ENCODE results near the gene PLA2G15. TPM values are rescaled to one million over a fixed set of nuclear protein-coding genes. Genes with fewer than 3 reads are reported as not detected.
A peak's percentile ranks its signal among the peaks of the same experiment; 100 is the strongest.

PLA2G15 gene
- total RNA-seq, 2 donors from 2014 or later, result 11.6 to 13.9 TPM

DNA sequence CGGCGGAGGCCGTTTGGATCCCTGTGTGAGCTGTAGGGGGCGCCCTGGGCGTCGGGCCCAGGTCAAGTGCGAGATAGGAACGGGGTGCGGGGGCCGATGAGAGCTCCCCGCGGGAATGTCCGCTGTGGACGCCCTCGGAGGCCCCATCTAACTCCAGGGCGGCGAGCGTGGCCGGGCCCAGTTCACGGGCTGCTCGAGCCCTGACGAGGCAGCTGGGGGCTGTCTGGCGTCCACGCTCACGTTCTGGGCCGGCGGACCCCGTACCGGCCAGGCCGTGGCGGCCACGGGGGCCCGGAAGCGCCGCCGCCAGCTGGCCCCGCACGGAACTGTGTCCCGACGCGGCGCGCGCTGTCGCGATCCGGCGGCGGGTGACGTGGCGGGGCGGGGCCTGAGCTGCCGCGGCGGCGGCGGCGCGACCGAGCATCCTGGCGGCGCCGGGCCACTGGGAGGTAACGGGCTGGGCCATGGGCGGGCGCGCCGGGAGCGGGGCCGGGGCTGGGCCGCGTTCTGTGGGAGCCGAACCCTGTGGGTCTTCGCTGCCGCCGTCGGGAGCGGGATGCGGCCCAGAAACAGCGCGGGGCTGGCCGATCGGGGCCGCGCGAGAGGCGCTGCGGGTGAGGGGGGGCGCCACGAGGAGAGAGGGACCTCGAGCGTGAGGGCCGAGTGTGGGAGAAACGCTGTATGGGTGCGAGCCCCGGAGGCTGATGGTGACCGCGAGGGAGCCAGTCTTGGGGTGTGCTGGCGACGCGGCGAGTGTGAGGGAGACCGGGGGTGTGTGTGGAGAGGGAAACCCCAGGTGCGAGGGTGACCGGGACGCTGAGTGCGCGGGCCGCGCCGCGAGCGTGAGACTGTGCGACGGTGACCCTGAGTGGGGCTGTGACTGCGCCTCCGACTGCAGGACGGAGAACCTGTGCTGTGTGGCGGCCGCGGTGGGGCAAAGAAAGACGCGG is 19.2 kb downstream of the PLA2G15 start, which contains the start of gene SLC7A6:
Gene SLC7A6 (plus strand): TSS at position 399 of the 950 bp plus-strand sequence. CDS start 10,201 bp downstream, outside the sequence.
- DNase-seq, result peak; percentile 82
- peak within 1 kb of the TSS; percentile 83 for H3K4me3 ChIP-seq
- peak within 1 kb of the TSS; percentile 91 for H3K27ac ChIP-seq
- H3K27me3 ChIP-seq, result no peaks in the 10 kb centered on the region
- TF ChIP-seq, protein P1, sequence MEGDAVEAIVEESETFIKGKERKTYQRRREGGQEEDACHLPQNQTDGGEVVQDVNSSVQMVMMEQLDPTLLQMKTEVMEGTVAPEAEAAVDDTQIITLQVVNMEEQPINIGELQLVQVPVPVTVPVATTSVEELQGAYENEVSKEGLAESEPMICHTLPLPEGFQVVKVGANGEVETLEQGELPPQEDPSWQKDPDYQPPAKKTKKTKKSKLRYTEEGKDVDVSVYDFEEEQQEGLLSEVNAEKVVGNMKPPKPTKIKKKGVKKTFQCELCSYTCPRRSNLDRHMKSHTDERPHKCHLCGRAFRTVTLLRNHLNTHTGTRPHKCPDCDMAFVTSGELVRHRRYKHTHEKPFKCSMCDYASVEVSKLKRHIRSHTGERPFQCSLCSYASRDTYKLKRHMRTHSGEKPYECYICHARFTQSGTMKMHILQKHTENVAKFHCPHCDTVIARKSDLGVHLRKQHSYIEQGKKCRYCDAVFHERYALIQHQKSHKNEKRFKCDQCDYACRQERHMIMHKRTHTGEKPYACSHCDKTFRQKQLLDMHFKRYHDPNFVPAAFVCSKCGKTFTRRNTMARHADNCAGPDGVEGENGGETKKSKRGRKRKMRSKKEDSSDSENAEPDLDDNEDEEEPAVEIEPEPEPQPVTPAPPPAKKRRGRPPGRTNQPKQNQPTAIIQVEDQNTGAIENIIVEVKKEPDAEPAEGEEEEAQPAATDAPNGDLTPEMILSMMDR (IDR thresholded peaks at IDR 0.05), result peak; percentile 65
- H3K36me3 ChIP-seq, result no peaks in the 10 kb centered on the region
- peak within 1 kb of the TSS; percentile 98 for H3K9ac ChIP-seq (ENCODE audit: low read depth in 2 of 2, low read length in 2 of 2)
- peaks cover 6% of the 10 kb centered on the region for H3K4me1 ChIP-seq
- no peaks in the 10 kb centered on the region for H3K9me3 ChIP-seq
- intact Hi-C loops (cut with DNase I), result loop anchor here (5.0 kb wide), 1 partner anchor 48 kb away; the partner anchor contains the start of genes PRMT7 and SLC7A6OS

DNA sequence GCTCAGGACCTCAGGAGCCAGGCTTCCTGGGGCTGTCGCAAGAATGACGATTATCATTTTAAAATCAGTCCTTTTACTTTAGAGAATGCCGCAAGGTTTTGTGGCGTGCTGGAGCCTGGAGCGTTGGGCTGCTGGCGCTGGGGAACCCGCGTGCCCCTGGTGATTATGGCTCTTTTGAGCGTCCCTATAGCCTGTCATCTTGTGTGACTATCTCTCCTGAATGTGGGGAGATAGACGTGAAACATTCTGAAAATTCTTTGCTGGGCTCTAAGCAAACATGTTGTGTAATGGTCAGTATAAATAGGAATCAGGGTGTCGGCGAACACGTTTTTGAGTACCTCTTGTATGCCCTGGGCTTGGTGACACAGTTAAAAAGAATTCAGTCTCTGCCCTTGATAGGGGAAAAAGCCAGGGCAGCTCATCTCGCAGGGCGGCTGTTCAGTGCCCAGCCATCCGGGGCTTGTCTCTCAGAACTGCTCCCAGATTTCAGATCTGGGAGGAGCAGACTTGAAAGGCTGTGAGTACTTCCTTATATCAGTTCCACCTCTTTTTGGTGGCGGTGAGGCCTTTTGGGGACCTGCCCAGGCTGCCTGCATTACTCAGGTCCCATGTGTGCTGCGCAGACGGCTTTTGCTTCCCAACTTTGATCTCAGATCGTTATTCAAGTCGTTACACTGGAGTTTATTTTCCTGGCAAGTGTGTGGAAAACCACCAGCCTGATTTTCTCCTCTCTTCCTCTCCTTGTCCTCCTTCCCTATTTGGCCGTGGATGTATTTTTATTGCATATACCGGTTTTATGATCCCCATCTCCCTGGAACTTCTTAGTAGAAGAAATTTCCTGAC is 20.1 kb downstream of the PLA2G15 start:
- peak; percentile 80 for DNase-seq
- H3K9ac ChIP-seq (ENCODE audit: low read depth in 2 of 2, low read length in 2 of 2), result peak overlapping the region; percentile 98
- TF ChIP-seq, protein P1 (IDR thresholded peaks at IDR 0.05), result no peak
- H3K4me1 ChIP-seq, result peaks cover 6% of the 10 kb centered on the region
- no peaks in the 10 kb centered on the region for H3K9me3 ChIP-seq
- peak overlapping the region; percentile 83 for H3K4me3 ChIP-seq
- intact Hi-C loops (cut with DNase I), result no loop called here
- peak overlapping the region; percentile 91 for H3K27ac ChIP-seq
- H3K27me3 ChIP-seq, result no peaks in the 10 kb centered on the region
- no peaks in the 10 kb centered on the region for H3K36me3 ChIP-seq

DNA sequence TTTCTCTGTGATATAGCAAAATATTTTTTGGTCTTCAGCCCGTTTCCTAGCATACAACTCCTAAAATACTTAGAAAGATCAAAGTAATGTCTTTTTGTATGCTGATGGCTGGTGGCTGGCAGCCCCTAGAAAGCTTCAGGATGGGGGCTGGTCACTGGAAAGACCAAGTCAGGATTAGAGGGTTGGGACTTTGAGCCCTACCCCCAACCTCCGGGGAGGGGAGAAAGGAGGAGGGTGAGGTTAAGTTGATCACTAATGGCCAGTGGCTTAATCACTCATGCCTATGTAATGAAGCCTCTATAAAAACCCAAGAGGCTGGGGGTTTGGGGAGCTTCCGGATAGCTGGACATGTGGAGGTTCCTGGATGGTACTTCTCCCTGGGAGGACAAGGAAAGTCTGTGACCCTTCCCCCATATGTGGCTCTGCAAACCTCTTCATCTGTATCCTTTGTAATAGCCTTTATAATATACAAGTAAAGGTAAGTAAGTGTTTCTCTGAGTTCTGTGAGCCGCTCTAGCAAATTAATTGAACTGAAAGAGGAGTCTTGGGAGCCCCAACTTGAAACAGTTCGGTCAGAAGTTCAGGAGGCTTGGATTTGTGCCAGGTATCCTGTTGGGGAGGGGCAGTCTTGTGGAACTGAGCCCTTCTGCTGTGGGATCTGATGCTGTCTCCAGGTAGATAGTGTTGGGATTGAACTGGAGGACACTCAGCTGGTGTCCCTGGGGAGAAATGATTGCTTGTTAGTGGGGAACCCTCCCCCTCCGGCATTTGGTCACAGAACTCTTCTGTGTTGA is 22.6 kb downstream of the PLA2G15 start:
- H3K4me1 ChIP-seq, result peaks cover 12% of the 10 kb centered on the region
- no peak overlapping the region for H3K4me3 ChIP-seq
- no peak overlapping the region for H3K9ac ChIP-seq (ENCODE audit: low read depth in 2 of 2, low read length in 2 of 2)
- DNase-seq, result peak; percentile 61
- H3K27me3 ChIP-seq, result no peaks in the 10 kb centered on the region
- intact Hi-C loops (cut with DNase I), result no loop called here
- no peaks in the 10 kb centered on the region for H3K36me3 ChIP-seq
- TF ChIP-seq, protein P1 (IDR thresholded peaks at IDR 0.05), result no peak
- H3K9me3 ChIP-seq, result no peaks in the 10 kb centered on the region
- no peak overlapping the region for H3K27ac ChIP-seq

DNA sequence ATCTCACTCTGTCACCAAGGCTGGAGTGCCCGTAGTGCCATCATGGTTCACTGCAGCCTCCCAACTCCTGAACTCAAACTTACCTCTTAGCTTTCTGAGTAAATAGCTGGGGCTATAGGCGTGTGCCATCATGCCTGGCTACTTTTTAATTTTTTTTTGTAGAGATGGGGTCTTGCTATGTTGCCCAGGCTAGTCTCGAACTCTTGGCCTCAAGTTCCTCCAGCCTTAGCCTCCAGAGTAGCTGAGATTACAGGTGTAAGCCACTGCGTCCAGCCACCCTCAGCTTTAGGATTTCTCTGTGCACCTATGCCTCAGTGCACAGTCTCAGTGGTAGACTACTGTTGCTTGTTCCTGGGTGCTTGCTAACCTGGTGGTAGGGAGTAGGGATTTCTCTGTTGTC is 24.6 kb downstream of the PLA2G15 start:
- intact Hi-C loops (cut with DNase I), result no loop called here

More for the DNA sequence above, 24.6 kb downstream of the PLA2G15 start:
- H3K9me3 ChIP-seq, result no peaks in the 10 kb centered on the region
- TF ChIP-seq, protein P1 (IDR thresholded peaks at IDR 0.05), result no peak
- no peaks in the 10 kb centered on the region for H3K36me3 ChIP-seq
- no peak overlapping the region for H3K27ac ChIP-seq
- H3K4me1 ChIP-seq, result peaks cover 12% of the 10 kb centered on the region
- no peak for DNase-seq
- no peak overlapping the region for H3K9ac ChIP-seq (ENCODE audit: low read depth in 2 of 2, low read length in 2 of 2)
- no peaks in the 10 kb centered on the region for H3K27me3 ChIP-seq
- no peak overlapping the region for H3K4me3 ChIP-seq

Measured in colonic mucosa (tissue), 4 donors.